K562 (cell line): ENCODE measurements around the gene ACOT13. TPM values are rescaled to one million over a fixed set of nuclear protein-coding genes. Genes with fewer than 3 reads are reported as not detected.
A peak's percentile ranks its signal among the peaks of the same experiment; 100 is the strongest.

Experiments
- CBFB ChIP-seq: sonication (generic); formaldehyde crosslinking; IDR thresholded peaks from 2 replicates; pipeline ENCODE4 v1.4.0; 2020; ENCODE audit warnings: mild to moderate bottlenecking, missing genetic modification reagents
- HLTF ChIP-seq: fragments of 450-650 bp; IDR thresholded peaks from 2 replicates; pipeline ENCODE4 v1.6.1; 2016
- LEF1 ChIP-seq: fragments of 450-650 bp; IDR thresholded peaks from 2 replicates; pipeline ENCODE4 v1.6.1; 2016; ENCODE audit warnings: mild to moderate bottlenecking
- NEUROD1 ChIP-seq: fragments of 150-350 bp; IDR thresholded peaks from 2 replicates; pipeline ENCODE4 v1.6.1; 2014; ENCODE audit warnings: borderline replicate concordance, low read length, low read depth; ENCODE audit not compliant: partially characterized antibody
- NUFIP1 ChIP-seq: fragments of 450-650 bp; IDR thresholded peaks from 2 replicates; pipeline ENCODE4 v1.6.1; 2018; ENCODE audit not compliant: partially characterized antibody
- RAD51 ChIP-seq: fragments of 450-650 bp; IDR thresholded peaks from 2 replicates; pipeline ENCODE4 v1.7.1; 2016; ENCODE audit warnings: low read depth, mild to moderate bottlenecking, borderline replicate concordance
- SMAD4 ChIP-seq: fragments of 250-450 bp; sonication (Bioruptor Pico); conservative IDR thresholded peaks from 2 replicates; pipeline ENCODE4 v1.8.0; 2021; ENCODE audit warnings: inconsistent platforms, mild to moderate bottlenecking, moderate library complexity
- SMARCC2 ChIP-seq: fragments of 450-650 bp; IDR thresholded peaks from 2 replicates; pipeline ENCODE4 v1.6.1; 2017; ENCODE audit warnings: antibody characterized with exemption, moderate library complexity, mild to moderate bottlenecking, low read depth
- ZBTB8A ChIP-seq: fragments of 450-650 bp; IDR thresholded peaks from 2 replicates; pipeline ENCODE4 v1.6.1; 2018; ENCODE audit warnings: mild to moderate bottlenecking, moderate library complexity; ENCODE audit not compliant: partially characterized antibody
- ZZZ3 ChIP-seq: fragments of 450-650 bp; IDR thresholded peaks from 2 replicates; pipeline ENCODE4 v1.6.1; 2016; ENCODE audit warnings: antibody characterized with exemption, mild to moderate bottlenecking, moderate library complexity
- polyA plus RNA-seq, 8 experiments: library from polyadenylated mRNA; depleted of rRNA in 4 of 8; stranded (reverse) in 5 of 8; unstranded in 3 of 8; fragments of >200 nt; fragmentation: Nextera tagmentation in 2 of 8; fragmentation: Illumina TruSeq in 1 of 8; extraction: Ambion mirVana in 2 of 8; extraction: Trizol in 1 of 8; gene quantifications; 2 replicates each; pipeline versions ENCODE4 v1.2.1 to v1.2.3, GENCODE V29; 2011 to 2014; ENCODE audit warnings: inconsistent platforms in 1 of 8, missing spikeins in 1 of 8
- total RNA-seq, 7 experiments: library from RNA; depleted of rRNA in 6 of 7; stranded (reverse); fragments of >200 nt in 6 of 7; fragmentation: Illumina TruSeq in 2 of 7; extraction: Trizol in 2 of 7; gene quantifications; 2 replicates each; pipeline versions ENCODE4 v1.2.1 to v1.2.3, GENCODE V29; 2011 to 2021; ENCODE audit warnings: low replicate concordance in 1 of 7
- TF ChIP-seq, protein P1 (sequence below): fragments of 450-650 bp; IDR thresholded peaks from 2 replicates; pipeline ENCODE4 v1.6.1; 2017; ENCODE audit warnings: antibody characterized with exemption, mild to moderate bottlenecking
- TF ChIP-seq, protein P2 (sequence below): fragments of 450-650 bp; IDR thresholded peaks from 2 replicates; pipeline ENCODE4 v1.7.0; 2016; ENCODE audit warnings: borderline replicate concordance
- TF ChIP-seq, protein P3 (sequence below): sonication (generic); formaldehyde crosslinking; IDR thresholded peaks from 2 replicates; pipeline ENCODE4 v1.8.0; 2022; ENCODE audit warnings: mild to moderate bottlenecking, missing genetic modification reagents
- TF ChIP-seq, protein P4 (sequence below): fragments of 250-450 bp; sonication (Bioruptor Pico); IDR thresholded peaks from 2 replicates; pipeline ENCODE4 v1.5.1; 2021; ENCODE audit warnings: mild to moderate bottlenecking
- TF ChIP-seq, protein P5 (sequence below): sonication (generic); formaldehyde crosslinking; IDR thresholded peaks from 2 replicates; pipeline ENCODE4 v1.4.0; 2020; ENCODE audit warnings: mild to moderate bottlenecking, missing genetic modification reagents

Gene ACOT13
- total and polyA plus RNA-seq, 9 of the 15 experiments (the other 6 are each of a cell fraction or from before 2014, with no cell fraction given): 14.1 to 129 (median 65.7) TPM

DNA sequence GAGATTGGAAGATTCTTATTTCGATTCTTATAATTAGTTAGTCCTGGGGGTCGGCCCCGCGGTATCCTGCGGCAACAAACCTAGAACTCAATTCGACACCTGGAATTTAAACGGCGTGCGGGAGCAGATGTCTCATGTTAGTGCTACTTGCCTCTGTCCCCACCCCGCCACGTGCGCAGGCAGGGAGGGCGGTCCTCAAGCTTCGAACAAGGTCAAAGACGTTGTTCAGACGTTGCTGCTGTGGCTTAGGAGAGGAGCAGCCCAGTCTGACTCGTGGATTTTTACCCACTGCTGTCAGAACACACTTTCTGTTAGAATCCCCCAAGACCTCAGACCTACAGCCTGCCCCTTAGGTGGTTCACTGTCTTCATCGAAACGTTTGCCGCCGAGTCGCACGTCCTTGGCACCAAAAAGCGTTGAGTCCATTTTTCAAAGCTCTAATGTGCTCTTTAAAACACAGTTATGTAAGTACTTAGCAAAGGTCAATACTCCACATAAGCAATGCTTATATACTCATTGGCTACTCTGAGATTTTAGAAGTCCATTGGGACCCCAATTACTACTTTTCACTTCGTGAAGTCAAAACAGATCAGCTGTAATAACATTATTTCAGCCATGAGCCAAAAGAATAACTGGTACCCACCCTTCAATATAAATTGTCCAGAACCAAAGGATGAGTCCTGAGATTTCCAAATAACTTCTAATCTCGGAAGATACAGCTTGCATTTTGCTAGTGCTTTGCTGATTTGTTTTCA lies 54.8 kb downstream of the ACOT13 start (continued):
- TF ChIP-seq, protein P1, sequence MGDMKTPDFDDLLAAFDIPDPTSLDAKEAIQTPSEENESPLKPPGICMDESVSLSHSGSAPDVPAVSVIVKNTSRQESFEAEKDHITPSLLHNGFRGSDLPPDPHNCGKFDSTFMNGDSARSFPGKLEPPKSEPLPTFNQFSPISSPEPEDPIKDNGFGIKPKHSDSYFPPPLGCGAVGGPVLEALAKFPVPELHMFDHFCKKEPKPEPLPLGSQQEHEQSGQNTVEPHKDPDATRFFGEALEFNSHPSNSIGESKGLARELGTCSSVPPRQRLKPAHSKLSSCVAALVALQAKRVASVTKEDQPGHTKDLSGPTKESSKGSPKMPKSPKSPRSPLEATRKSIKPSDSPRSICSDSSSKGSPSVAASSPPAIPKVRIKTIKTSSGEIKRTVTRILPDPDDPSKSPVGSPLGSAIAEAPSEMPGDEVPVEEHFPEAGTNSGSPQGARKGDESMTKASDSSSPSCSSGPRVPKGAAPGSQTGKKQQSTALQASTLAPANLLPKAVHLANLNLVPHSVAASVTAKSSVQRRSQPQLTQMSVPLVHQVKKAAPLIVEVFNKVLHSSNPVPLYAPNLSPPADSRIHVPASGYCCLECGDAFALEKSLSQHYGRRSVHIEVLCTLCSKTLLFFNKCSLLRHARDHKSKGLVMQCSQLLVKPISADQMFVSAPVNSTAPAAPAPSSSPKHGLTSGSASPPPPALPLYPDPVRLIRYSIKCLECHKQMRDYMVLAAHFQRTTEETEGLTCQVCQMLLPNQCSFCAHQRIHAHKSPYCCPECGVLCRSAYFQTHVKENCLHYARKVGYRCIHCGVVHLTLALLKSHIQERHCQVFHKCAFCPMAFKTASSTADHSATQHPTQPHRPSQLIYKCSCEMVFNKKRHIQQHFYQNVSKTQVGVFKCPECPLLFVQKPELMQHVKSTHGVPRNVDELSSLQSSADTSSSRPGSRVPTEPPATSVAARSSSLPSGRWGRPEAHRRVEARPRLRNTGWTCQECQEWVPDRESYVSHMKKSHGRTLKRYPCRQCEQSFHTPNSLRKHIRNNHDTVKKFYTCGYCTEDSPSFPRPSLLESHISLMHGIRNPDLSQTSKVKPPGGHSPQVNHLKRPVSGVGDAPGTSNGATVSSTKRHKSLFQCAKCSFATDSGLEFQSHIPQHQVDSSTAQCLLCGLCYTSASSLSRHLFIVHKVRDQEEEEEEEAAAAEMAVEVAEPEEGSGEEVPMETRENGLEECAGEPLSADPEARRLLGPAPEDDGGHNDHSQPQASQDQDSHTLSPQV: peak; percentile 98
- TF ChIP-seq, protein P2, sequence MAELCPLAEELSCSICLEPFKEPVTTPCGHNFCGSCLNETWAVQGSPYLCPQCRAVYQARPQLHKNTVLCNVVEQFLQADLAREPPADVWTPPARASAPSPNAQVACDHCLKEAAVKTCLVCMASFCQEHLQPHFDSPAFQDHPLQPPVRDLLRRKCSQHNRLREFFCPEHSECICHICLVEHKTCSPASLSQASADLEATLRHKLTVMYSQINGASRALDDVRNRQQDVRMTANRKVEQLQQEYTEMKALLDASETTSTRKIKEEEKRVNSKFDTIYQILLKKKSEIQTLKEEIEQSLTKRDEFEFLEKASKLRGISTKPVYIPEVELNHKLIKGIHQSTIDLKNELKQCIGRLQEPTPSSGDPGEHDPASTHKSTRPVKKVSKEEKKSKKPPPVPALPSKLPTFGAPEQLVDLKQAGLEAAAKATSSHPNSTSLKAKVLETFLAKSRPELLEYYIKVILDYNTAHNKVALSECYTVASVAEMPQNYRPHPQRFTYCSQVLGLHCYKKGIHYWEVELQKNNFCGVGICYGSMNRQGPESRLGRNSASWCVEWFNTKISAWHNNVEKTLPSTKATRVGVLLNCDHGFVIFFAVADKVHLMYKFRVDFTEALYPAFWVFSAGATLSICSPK: no peak
- TF ChIP-seq, protein P3, sequence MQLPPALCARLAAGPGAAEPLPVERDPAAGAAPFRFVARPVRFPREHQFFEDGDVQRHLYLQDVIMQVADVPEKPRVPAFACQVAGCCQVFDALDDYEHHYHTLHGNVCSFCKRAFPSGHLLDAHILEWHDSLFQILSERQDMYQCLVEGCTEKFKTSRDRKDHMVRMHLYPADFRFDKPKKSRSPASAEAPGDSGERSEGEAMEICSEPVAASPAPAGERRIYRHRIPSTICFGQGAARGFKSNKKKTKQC (CRISPR knock-in tag): peak; percentile 100
- peak; percentile 83; the same call in 1 of the 2 replicates for TF ChIP-seq CBFB
- TF ChIP-seq RAD51: 0 out of 2 replicates have a peak, but pooled peaks have one; percentile 53
- TF ChIP-seq, protein P4, sequence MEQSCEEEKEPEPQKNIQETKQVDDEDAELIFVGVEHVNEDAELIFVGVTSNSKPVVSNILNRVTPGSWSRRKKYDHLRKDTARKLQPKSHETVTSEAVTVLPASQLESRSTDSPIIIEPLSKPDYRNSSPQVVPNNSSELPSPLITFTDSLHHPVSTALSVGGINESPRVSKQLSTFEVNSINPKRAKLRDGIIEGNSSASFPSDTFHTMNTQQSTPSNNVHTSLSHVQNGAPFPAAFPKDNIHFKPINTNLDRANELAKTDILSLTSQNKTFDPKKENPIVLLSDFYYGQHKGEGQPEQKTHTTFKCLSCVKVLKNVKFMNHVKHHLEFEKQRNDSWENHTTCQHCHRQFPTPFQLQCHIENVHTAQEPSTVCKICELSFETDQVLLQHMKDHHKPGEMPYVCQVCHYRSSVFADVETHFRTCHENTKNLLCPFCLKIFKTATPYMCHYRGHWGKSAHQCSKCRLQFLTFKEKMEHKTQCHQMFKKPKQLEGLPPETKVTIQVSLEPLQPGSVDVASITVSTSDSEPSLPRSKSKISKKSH: no peak
- peak; percentile 64 for TF ChIP-seq NEUROD1
- TF ChIP-seq SMARCC2: 0 out of 2 replicates have a peak, but pooled peaks have one; percentile 11
- TF ChIP-seq NUFIP1: peak; percentile 87
- TF ChIP-seq, protein P5, sequence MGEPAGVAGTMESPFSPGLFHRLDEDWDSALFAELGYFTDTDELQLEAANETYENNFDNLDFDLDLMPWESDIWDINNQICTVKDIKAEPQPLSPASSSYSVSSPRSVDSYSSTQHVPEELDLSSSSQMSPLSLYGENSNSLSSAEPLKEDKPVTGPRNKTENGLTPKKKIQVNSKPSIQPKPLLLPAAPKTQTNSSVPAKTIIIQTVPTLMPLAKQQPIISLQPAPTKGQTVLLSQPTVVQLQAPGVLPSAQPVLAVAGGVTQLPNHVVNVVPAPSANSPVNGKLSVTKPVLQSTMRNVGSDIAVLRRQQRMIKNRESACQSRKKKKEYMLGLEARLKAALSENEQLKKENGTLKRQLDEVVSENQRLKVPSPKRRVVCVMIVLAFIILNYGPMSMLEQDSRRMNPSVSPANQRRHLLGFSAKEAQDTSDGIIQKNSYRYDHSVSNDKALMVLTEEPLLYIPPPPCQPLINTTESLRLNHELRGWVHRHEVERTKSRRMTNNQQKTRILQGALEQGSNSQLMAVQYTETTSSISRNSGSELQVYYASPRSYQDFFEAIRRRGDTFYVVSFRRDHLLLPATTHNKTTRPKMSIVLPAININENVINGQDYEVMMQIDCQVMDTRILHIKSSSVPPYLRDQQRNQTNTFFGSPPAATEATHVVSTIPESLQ: peak; percentile 94
- TF ChIP-seq SMAD4 (CRISPR knock-in tag): peak; percentile 83
- TF ChIP-seq HLTF: no peak
- TF ChIP-seq ZZZ3: peak; percentile 42; the same call in 1 of the 2 replicates
- 0 out of 2 replicates have a peak, but pooled peaks have one; percentile 23 for TF ChIP-seq LEF1
- no peak for TF ChIP-seq ZBTB8A
